ENCODE results near the gene LGI1. TPM values are rescaled to one million over a fixed set of nuclear protein-coding genes. Genes with fewer than 3 reads are reported as not detected.

LGI1 gene
- total RNA-seq, 1 donor from 2014 or later = not detected

DNA sequence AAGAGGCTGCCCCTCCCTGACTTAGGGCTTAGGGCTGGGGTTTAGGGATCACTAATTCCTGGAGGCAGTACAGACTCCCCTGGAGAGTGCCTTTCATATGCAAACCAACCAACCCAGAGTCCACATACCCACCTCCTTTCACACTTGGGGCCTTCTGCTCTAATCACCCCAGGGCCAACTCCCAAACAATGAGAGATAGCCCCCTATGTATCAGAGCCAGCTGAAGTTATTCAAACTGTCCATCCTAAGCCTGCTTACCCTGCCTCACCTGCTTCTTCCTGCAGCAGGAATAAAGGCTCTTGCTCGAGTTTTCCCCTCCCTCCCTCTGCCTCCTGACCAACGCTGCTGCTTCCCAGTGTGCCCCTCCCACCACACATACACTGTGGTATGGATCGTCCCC, 84.2 kb downstream of the LGI1 start:
- Mint-ChIP-seq H3K9me3 (no peaks in the 10 kb centered on the region), H3K36me3 (ENCODE audit: low read depth) (no peaks in the 10 kb centered on the region), H3K27me3 (peaks cover 16% of the 10 kb centered on the region), H3K4me3 (no peak overlapping the region), H3K27ac (no peak overlapping the region), H3K4me1 (no peaks in the 10 kb centered on the region)
- POLR2A ChIA-PET = no interaction called here
- TF ChIP-seq, protein P1, sequence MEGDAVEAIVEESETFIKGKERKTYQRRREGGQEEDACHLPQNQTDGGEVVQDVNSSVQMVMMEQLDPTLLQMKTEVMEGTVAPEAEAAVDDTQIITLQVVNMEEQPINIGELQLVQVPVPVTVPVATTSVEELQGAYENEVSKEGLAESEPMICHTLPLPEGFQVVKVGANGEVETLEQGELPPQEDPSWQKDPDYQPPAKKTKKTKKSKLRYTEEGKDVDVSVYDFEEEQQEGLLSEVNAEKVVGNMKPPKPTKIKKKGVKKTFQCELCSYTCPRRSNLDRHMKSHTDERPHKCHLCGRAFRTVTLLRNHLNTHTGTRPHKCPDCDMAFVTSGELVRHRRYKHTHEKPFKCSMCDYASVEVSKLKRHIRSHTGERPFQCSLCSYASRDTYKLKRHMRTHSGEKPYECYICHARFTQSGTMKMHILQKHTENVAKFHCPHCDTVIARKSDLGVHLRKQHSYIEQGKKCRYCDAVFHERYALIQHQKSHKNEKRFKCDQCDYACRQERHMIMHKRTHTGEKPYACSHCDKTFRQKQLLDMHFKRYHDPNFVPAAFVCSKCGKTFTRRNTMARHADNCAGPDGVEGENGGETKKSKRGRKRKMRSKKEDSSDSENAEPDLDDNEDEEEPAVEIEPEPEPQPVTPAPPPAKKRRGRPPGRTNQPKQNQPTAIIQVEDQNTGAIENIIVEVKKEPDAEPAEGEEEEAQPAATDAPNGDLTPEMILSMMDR (IDR thresholded peaks at IDR 0.05) = no peak
- intact Hi-C loops (cut with micrococcal nuclease) = no loop called here
- CTCF ChIA-PET = no interaction called here
- ATAC-seq (ENCODE audit: low read depth) = no peak
- DNase-seq = no peak

DNA sequence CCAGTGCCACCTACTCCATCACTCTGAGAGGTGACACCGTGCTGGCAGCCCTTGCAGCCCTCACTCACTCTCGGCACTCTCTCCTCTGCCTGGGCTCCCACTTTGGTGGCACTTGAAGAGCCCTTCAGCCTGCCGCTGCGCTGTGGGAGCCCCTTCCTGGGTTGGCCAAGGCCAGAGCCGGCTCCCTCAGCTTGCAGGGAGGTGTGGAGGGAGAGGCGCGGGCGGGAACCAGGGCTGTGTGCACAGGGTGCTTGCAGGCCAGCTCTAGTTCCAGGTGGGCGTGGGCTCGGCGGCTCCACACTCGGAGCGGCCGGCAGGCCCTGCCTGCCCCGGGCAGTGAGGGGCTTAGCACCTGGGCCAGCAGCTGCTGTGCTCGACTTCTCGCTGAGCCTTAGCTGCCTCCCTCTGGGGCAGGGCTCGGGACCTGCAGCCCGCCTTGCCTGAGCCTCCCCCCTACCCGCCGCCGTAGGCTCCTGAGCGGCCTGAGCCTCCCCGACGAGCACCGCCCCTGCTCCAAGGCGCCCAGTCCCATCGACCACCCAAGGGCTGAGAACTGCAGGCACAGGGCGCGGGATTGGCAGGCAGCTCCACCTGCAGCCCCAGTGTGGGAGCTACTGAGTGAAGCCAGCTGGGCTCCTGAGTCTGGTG, 87.4 kb downstream of the LGI1 start:
- H3K9me3 Mint-ChIP-seq = no peaks in the 10 kb centered on the region
- DNase-seq (no peak), ATAC-seq (ENCODE audit: low read depth) (no peak)
- ChIA-PET POLR2A (no interaction called here), CTCF (no interaction called here)
- no peak overlapping the region for H3K27ac Mint-ChIP-seq
- no peak overlapping the region for H3K4me3 Mint-ChIP-seq
- no peaks in the 10 kb centered on the region for H3K4me1 Mint-ChIP-seq
- TF ChIP-seq, protein P1 (IDR thresholded peaks at IDR 0.05) = no peak
- intact Hi-C loops (cut with micrococcal nuclease) = no loop called here
- no peaks in the 10 kb centered on the region for H3K36me3 Mint-ChIP-seq (ENCODE audit: low read depth)
- H3K27me3 Mint-ChIP-seq = peaks cover 7% of the 10 kb centered on the region

Other genes with a start within 250 kb of the LGI1 start
- gene FFAR4, start 191.3 kb upstream of the LGI1 start, total RNA-seq = not detected in 2 replicates
- gene RBP4, start 156.7 kb upstream of the LGI1 start, total RNA-seq = not detected in 2 replicates
- gene PDE6C, start 145.4 kb upstream of the LGI1 start, total RNA-seq = not detected in 2 replicates
- 20.3 and 24.8 TPM in 2 replicates for gene FRA10AC1, start 55.3 kb upstream of the LGI1 start, total RNA-seq
- gene SLC35G1, start 136.0 kb downstream of the LGI1 start, total RNA-seq = 2.1 and 2.2 TPM in 2 replicates
- gene PLCE1, start 236.0 kb downstream of the LGI1 start, total RNA-seq = not detected in 2 replicates